Dedifferentiated amniotic fluid mesenchymal stem cell (primary cell): ENCODE results near the gene UNC45A.
A peak's percentile ranks its signal among the peaks of the same experiment; 100 is the strongest.

Experiments
- DNase-seq: peaks from one replicate; pipeline ENCODE4 v3.0.0-alpha.2; 2016; ENCODE audit errors: extremely low spot score

The UNC45A gene

DNA sequence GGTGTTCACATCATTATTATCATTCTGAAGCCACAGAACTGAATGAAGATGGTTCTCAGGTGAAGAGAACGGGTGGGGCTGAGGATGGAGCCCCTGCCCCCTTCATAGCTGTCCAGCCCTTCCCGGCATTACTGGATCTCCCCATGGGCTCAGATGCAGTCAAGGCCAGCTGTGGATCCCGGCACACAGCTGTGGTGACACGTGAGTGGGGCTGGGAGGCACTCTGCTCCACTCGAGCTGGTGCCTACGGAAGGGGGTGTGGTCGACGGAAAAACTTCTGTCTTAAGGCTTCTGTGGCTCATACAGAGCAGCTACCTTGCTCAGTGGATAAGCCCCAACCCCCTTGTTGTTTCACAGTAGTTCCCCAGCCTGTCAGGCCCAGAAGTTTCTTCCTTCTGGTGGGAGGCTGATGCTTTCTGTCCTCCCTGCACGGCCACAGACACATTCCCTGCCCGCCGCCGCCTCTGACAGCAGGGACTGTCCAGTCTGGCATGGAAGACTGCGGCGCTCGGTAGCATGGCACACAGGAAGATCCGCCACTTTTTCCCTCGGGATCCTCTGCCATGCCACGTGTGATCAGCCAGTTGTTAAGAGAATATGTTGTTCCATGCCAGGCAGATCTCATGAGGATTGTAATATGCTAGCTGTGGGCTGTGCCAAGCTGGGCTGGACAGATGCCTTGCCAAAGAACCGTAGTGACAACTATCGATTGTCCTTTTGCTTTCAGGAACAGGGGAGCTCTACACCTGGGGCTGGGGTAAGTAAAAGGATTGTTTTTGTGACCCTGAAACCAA, 25.4 kb downstream of the UNC45A start:
- no peak for DNase-seq

DNA sequence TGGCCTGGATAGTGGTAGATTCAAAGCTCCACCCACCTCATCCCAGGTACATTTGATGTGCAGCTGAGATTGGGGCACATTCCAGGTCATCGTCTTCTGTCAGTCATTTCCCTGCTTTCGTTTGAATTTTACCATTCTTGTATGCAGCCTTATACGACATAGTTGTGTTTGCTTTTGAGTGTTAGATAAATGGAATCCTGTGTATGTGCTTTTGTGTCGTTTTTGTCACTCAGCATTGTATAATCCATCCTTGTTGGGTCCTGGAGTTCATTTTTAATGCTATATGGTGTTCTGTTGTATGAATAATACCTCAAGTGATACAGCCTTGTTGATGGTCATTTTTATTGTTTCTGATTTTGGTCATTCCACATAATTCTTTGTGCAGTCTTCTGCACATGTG, 26.9 kb downstream of the UNC45A start:
- DNase-seq, result no peak

DNA sequence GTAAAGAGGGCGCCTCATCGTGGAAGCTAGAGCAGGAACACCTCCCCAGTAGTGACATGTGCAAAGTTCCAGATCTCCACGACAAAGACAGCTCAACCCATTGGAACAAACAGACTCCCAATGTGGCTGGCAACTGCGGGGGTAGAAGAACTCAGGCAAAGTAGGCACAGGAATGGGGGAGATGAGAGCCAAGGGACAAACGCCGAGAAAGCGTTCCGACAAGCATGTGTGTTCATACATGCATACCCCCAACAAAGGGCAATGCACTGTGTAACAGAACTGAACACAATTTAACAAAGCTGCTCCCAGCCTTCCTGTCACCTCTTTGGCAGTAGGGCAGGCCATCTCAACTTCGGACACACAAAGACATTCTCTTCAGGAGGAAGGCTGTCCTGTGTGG, 31.2 kb downstream of the UNC45A start:
- no peak for DNase-seq

DNA sequence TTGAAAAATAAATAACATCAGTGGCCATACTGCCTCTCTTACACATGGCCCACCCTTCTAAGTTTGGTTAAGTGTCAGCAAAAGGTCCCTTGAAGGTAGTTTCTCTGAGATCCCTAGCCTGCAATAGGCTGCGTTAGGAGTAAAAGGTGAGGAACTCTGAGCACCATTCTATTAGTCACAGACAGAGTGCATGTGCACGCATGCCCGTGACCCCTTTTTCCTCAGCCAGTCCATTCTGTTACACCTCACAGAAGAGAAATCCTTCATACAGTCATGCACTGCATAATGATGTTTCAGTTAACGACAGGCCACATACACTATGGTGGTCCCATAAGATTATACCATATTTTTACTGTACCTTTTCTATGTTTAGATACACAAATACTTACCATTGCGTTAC, 32.1 kb downstream of the UNC45A start:
- no peak for DNase-seq

DNA sequence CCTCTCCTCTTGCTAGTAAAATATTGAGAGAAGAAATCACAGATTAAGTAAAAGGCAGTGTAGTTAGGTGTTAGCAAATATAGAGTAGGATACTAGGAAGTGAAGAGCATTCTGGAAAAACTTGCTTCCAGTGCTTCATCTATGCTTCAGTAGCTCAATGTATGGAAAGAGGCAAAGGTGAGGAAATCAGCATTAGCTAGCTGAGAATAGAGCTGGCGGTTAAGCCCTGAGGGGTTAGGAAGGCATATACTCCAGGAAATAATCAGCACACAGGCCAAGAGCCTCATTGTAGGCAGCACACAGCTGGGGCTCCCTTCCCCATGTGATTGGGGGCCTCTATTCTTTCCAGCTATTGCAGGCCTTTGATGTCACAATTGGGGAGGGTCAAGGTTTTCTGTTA, 33.3 kb downstream of the UNC45A start:
- DNase-seq, result no peak

DNA sequence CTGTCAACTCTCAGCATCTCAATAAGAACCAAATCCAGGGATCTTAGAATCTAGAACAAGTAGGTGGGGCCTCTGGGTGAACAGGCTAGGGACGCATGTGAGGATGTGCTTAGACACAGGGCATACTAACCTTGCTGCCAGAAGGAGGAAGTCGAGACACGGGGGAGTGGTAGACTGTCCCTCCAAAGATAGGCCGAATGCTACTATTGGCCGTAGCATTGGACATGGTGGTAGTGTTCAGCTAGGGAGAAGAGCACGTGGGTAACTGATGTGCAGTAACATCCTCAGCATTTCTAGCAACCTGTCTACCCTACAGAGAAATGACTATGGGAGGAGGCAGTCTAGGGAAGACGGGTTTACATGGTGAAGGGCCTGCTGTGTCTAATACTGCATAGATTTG, 35.2 kb downstream of the UNC45A start:
- DNase-seq, result no peak

DNA sequence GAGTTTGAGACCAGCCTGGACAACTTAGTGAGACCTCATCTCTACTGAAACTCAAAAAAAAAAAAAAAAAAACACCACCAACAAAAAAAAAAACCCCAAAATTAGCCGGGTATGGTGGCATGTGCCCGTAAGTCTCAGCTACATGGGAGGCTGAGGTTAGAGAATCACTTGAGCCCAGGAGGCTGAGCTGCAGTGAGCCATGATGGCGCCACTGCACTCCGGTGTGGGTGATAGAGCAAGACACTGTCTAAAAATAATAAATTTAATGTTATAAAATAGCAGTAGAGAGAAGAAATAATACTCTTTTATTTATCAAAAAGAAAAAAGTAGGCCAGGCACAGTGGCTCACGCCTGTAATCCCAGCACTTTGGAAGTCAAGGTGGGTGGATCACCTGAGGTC, 37.0 kb downstream of the UNC45A start:
- no peak for DNase-seq

DNA sequence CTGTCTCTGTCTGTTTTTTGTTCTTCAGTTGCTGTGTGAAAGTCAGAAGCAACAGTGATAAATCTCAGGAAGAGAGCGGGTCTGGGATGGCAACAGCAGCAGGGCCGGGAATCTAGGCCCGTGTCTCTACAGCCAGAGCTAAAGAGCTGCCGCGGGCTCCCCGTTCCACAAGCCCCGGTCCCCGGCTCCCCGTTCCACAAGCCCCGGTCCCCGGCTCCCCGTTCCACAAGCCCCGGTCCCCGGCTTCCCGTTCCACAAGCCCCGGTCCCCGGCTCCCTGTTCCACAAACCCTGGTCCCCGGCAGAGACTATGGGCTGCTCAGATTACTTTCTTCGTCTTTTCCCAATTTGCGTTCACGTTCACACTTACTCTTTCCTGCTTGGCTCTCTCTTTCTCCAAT, 39.1 kb downstream of the UNC45A start:
- no peak for DNase-seq

DNA sequence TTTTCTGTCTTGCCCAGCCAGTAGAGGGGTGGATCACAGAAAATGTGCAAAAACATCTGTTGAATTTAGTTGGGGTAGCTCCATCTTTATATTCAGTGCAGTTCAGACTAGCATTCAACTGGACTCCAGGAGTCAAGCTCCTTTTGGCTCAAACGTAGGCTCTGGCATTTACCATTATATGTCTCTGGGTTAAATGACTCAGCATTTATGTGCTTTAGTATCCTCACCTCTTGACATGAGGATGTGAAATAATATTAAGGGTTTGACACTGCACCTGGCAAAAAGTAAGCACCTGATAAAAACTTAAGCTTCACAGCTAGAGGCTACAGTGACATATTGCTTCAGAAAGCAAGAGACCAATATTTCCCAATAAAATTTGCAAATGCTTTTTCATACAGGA, 44.5 kb downstream of the UNC45A start:
- DNase-seq, result no peak

DNA sequence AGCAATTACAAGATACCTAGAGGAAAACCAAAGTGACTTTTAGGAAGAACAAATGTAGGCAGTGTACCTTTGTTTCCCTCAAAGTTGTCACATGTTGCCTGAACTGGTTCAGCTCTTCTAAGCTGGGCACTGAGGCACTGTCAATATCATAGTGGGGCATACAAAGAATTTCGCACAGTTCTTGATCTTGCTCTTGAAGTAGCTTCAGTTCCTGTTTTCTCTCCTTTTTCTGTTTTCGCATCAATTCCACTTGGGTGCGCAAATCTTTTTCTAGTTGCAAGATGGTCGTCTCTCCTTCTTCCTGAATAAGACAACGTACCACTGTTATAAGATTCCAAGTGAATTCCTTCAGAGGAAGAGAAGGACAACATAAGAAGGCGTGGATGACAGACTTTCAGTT, 46.6 kb downstream of the UNC45A start:
- no peak for DNase-seq

DNA sequence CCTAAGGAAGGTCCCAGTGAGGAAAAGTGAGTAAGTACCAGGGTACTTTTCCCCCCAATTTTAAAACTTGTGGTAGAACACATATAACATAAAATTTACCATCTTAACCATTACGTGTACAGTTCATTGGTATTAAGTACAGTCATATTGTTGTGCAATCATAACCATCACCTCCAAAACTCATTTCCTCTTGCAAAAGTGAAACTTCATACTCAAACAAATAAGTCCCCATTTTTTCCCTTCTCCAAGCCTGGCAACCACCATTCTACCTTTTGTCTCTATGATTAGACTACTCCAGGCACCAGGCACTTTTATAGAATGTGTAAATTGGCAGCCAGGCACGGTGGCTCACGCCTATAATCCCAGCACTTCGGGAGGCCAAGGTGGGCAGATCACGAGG, 47.0 kb downstream of the UNC45A start:
- DNase-seq, result no peak

DNA sequence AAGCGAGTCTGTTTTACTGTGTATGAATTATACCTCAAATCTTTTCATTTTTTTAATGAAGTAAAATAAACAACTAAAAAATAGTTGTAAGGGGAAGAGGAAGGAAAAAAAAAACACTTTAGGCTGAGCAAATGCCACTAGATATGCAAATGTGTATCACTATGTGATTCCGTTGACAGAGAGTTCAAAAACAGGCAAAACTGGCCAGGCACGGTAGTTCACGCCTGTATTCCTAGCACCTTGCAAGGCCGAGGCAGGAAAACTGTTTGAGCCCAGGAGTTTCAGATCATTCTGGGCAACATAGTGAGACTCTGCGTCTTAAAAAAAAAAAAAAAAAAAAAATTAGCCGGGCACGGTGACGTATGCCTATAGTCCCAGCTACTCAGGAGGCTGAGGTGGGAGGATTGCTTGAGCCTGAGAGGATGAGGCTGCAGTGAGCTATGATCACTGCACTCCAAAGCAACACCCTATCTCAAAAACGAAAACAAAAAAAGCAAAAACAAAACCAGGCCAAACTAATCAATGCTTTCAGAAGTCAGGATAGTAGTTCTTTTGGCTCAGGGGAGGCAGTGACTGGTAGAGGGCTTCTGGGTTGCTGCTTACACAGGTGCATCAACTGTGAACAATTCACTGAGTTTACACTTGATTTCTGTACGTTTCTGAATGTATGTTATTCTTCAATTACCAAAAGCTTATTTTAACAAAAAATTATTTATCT, 51.9 kb downstream of the UNC45A start:
- DNase-seq, result no peak

DNA sequence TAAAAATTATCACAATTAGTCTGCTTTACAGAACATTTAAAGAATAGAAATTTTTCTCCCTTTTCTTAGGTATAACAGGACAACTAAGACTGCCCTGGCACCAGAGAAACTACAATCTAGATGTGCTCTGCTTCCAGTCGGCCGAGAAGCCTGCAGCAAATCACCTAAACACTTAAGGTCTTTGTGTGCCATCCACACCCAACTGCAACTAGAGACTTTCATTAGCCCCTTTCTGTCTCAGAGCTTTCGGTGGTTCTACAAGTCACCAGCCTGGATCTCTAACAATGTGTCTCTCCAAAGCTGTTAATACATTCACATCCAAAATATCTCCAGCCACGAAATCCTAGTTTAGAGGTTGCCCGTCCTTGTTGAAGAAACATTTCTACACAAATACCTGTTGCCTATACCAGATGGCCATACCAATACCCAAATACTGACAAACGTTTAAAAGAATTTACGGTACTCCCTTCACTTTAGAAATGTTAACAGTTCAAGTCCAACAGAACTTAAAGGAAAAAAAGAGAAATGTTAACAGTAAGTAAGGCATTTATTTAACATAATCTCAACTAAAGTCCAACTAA, 52.6 kb downstream of the UNC45A start:
- DNase-seq, result no peak

DNA sequence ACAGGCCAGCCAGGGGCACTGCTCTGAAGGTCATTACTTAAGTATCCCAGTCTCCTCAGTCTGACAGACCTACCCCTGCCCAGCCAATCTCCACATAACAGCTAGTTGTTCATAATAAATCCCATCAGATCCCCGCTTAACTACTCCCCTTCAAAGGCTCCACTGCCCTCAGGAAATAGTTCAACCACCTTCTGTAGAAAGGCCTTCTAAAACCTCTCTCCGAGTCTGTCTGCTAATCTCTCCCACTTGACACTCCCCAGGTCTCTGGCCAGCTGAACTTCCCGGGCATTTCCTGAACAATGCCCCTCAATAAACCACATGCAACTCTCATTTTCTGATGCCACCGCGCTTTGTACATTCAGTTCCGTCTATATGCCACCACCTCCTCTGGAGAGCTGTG, 53.2 kb downstream of the UNC45A start:
- no peak for DNase-seq

DNA sequence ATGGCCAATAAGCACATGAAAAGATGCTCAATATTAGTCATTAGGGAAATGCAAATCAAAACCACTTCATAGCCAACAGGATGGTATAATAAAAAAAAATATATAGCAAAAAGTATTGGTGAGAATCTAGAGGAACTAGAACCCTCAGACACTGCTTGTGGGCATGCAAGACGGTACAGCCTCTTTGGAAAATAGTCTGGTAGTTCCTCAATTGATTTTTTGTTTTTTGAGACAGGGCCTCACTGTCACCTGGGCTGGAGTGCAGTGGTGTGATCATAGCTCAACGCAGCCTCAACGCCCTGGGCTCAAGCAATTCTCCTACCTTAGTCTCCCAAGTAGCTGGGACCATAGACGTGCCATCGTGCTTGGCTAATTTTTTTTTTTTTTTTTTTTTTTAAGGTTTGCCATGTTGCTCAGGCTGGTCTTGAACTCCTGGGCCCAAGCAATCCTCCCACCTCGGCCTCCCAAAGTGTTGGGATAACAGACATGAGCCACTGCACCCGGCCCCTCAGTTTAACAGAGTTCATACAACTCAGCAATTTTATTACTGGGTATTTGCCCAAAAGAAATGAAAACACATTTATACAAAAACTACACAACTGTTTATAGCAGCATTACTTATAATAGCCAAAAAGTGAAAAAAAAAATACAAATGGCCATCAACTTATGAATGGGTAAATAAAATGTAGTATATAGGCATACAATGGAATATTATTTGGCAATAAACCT, 54.1 kb downstream of the UNC45A start:
- no peak for DNase-seq

DNA sequence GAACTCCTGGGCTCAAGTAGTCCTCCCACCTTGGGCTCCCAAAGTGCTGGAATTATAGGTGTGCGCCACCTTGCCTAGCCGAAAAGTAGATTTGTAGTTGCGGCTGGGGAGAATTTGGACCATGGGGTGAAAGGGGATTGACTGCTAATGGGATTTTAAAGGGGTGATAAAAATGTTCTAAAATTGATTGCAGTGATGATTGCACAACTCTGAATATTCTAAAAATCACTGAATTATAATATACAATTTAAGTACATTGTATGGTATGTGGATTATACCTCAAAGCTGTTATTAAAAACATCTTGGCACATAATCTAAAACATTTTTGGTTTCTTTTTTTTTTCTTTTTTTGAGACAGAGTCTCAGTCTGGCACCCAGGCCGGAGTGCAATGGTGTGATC, 55.4 kb downstream of the UNC45A start:
- DNase-seq, result no peak

DNA sequence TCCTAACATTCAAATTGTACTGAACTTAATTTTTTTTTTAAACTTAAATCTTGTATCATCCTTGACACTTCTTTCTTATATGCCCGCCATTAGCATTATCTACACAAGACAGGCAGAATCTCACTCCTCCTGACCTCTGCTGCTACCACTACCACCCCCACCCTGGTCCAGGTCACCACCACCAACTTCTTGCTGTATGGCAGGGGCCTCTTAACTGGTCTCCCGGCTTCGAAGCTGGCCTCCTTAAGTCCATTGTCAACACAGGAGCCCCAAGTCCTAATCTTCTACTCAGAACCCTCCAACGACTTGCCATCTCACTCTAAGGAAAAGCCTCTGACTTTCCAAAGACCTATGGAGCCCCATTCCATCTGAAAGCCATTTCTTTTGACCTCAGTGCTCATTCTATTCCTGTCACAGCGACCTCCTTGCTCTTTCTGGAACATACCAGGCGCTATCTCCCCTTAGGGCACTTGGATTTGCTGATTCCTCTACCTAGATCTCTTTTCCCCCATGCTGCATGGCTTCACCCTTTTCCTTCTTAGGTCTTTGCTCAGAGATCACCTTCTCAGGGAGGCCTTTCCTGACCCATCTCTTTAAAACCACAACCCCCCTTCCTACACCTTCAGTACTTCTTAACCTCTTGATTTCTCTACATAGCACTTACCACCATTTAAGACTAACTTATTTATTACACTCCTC, 56.7 kb downstream of the UNC45A start:
- no peak for DNase-seq

DNA sequence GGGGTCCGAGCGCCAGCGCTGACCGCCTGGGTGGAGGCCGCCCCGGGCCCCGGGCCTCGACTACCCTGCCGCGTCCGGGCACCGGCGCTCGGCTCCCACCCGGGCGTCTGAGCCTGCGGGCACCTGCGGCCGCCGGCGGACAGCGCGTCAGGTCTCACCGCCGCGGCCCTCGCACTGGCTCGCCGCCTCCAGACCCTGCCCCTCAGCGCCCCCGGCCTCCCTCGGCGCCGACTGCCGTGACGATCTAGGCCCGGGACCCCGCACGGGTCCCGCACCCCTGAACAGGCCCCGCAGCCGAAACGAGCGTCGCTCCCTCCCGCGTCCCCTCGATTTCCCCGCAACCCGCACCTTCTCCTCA, 59.0 kb downstream of the UNC45A start:
- no peak for DNase-seq

DNA sequence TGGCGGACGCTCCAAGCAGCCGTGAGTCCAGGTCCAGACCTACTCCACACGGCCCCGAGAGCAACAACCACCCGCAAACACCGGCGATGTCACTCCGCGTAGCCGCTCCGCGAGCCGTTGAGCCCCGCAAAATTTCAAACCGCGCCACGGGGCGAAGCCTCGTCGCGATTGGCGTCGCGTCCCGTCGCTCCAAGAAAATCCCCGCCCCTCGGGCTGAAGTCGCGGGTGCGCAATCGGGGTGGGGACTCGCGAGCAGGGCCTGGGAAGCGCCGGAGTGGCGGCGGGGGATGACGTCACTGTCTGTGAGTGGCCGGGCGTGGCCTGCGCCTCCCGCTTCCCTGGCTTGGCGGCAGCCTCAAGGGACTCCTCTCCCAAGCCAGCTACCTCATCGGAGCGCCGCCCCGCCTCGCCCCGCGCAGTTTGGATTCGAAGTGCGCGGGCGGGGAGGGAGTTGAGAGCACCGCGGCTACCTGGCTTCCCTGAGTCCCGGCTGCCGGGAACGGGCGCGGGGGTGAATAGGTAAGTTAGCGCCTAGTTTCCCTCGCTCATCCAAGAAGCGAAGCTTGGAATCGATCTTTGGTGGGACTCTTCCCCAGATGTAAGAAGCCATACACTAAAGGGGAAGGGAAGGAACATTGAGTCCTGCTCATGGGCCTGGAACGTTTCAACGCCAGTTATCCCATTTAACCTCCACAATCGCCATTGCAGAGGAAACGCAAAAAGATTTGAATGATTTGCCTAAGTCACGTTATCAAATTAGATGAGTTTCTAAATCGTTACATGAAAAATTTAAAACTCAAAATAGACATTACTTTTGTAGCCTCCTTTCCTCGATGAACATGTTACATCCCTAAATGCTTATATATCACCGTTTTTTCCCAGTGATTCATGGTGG, 59.6 kb downstream of the UNC45A start, which contains the start of gene PRC1:
Gene PRC1, minus strand, starts transcription at position 119 of the 895 bp plus-strand sequence. Its CDS starts 118 bp downstream, at position 1.
- DNase-seq, result peak; percentile 97

DNA sequence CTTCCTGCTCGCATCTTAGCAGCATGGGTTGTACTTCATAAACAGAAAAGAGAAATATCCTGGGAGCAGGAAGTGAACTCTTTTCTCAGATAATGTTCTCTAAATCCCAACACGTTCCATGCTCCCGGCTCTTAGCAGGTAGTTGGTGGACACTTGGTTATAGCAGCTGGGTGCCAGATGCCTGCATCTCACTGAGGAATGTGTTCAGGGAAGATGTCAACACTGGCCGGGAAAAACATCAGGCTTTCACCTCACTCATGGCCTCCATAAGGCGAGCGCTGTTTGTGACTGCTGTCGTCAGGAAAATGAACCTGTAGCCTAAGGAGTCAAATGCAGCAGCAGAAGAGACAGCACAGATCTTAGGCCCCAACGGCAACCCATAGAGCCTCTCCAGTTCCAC, 63.7 kb downstream of the UNC45A start:
- no peak for DNase-seq

DNA sequence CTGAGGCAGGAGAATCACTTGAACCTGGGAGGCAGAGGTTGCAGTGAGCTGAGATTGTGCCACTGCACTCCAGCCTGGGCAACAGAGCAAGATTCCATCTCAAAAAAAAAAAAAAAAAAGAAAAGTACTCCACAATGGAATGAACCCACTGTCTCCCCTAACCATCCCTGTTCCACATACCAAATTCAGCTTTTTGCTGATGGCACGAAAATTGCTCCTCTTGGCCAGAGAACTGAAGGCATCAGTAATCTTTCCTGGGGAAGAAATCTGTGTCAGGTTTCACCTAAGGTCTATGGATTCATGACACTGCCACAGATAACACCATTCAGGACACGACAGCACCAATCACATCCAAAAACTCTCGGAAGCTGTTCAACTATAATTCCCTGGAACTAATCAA, 66.1 kb downstream of the UNC45A start:
- no peak for DNase-seq
